ENCODE data around the gene HNRNPUL1. TPM values are rescaled to one million over a fixed set of nuclear protein-coding genes. Genes with fewer than 3 reads are reported as not detected.

HNRNPUL1 gene
- total and polyA plus RNA-seq, 9 of the 15 experiments (the other 6 are each of a cell fraction or from before 2014, with no cell fraction given): 7.3 to 211 (median 85.0) TPM

DNA sequence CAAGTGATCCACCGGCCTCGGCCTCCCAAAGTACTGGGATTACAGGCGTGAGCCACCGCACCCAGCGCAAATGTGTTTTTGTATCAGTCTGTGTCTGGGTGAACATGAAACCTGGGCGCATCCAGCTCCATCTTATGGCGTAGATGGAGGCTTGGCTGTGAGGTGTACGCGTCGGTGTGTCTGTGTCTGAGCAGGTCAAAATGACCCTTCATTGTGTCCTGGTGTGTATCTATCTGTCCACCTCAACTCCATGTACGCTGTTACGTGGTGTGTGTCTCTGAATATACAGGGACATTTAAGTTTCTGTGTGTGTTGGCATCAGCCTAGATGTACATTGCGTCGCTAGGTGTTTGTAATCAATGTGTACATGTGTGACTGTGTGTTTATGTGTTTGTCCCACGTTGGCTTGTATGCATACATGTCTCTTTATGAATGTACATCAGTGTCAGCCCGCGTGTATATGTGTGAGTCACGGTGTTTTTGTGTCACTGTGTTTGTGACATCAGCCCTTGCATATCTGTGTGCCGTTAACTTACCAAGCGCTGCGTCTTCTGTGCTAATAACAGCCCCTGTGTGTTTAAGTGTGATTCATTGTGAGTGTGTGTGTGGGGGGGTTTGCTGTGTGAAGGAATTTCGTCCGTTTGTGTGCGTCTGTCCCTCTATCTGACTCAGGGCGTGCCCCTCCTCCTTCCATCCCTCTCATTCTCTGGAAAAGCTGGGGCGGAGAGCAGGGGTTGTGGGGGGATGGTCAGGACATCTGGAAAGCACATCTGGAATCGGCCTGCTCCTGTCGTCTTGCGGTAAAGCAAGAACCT is 38.7 kb upstream of the HNRNPUL1 start (continued):
- TF ChIP-seq FOSL1 (tag; conservative IDR thresholded peaks at IDR 0.05): no peak
- TF ChIP-seq RBM39 (optimal IDR thresholded peaks at IDR 0.05; ENCODE audit: low read depth, low read length): no peak
- TF ChIP-seq, protein P1, sequence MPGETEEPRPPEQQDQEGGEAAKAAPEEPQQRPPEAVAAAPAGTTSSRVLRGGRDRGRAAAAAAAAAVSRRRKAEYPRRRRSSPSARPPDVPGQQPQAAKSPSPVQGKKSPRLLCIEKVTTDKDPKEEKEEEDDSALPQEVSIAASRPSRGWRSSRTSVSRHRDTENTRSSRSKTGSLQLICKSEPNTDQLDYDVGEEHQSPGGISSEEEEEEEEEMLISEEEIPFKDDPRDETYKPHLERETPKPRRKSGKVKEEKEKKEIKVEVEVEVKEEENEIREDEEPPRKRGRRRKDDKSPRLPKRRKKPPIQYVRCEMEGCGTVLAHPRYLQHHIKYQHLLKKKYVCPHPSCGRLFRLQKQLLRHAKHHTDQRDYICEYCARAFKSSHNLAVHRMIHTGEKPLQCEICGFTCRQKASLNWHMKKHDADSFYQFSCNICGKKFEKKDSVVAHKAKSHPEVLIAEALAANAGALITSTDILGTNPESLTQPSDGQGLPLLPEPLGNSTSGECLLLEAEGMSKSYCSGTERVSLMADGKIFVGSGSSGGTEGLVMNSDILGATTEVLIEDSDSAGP (CRISPR knock-in tag; IDR thresholded peaks at IDR 0.05): no peak; the same call in none of the 2 replicates
- peak; percentile 32; the same call in 1 of the 2 replicates for TF ChIP-seq EP300 (IDR thresholded peaks at IDR 0.05; ENCODE audit: low read length)
- no peak for TF ChIP-seq HOXB6 (CRISPR knock-in tag; IDR thresholded peaks at IDR 0.05; ENCODE audit: borderline replicate concordance)
- TF ChIP-seq TRIM24 (IDR thresholded peaks at IDR 0.05): peak; percentile 39 to 45
- no peak for TF ChIP-seq ZNF589 (CRISPR knock-in tag; IDR thresholded peaks at IDR 0.05; ENCODE audit: low read depth)
- no peak for TF ChIP-seq ZNF780A (CRISPR knock-in tag; IDR thresholded peaks at IDR 0.05)
- TF ChIP-seq TFAP4 (CRISPR knock-in tag; IDR thresholded peaks at IDR 0.05; ENCODE audit: borderline replicate concordance): no peak
- TF ChIP-seq C11orf30 (IDR thresholded peaks at IDR 0.05; ENCODE audit: low read depth): no peak
- TF ChIP-seq, protein P2, sequence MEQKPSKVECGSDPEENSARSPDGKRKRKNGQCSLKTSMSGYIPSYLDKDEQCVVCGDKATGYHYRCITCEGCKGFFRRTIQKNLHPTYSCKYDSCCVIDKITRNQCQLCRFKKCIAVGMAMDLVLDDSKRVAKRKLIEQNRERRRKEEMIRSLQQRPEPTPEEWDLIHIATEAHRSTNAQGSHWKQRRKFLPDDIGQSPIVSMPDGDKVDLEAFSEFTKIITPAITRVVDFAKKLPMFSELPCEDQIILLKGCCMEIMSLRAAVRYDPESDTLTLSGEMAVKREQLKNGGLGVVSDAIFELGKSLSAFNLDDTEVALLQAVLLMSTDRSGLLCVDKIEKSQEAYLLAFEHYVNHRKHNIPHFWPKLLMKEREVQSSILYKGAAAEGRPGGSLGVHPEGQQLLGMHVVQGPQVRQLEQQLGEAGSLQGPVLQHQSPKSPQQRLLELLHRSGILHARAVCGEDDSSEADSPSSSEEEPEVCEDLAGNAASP (IDR thresholded peaks at IDR 0.05): no peak
- TF ChIP-seq HLTF (IDR thresholded peaks at IDR 0.05): 0 out of 2 replicates have a peak, but pooled peaks have one; percentile 64
- peak; percentile 92 for TF ChIP-seq DPF2 (IDR thresholded peaks at IDR 0.05)
- TF ChIP-seq TEAD4 (IDR thresholded peaks at IDR 0.05; ENCODE audit: low read length): peak; percentile 32; the same call in 1 of the 2 replicates
- TF ChIP-seq TEAD4 (CRISPR knock-in tag; IDR thresholded peaks at IDR 0.05; ENCODE audit: borderline replicate concordance): no peak
- TF ChIP-seq CREB1 (IDR thresholded peaks at IDR 0.05): peak; percentile 64; the same call in 1 of the 2 replicates
- peak; percentile 79 for TF ChIP-seq CREB1 (CRISPR knock-in tag; IDR thresholded peaks at IDR 0.05)
- TF ChIP-seq BCOR (IDR thresholded peaks at IDR 0.05): peak; percentile 47
- TF ChIP-seq PHF20 (IDR thresholded peaks at IDR 0.05; ENCODE audit: partially characterized antibody): peak; percentile 55
- TF ChIP-seq ATF3 (IDR thresholded peaks at IDR 0.05): peak; percentile 88
- TF ChIP-seq ATF3 (CRISPR knock-in tag; conservative IDR thresholded peaks at IDR 0.05): 0 out of 2 replicates have a peak, but pooled peaks have one; percentile 48
- 0 out of 4 replicates have a peak, but pooled peaks of 1 of the 2 experiments have one; percentile 16 for TF ChIP-seq MCM7 (IDR thresholded peaks at IDR 0.05)
- TF ChIP-seq KDM5B (IDR thresholded peaks at IDR 0.05; ENCODE audit: insufficient replicate concordance, low read depth, low read length): no peak
- TF ChIP-seq ZNF584 (CRISPR knock-in tag; IDR thresholded peaks at IDR 0.05; ENCODE audit: low read depth): peak; percentile 62; the same call in 1 of the 2 replicates
- peak; percentile 81; the same call in 1 of the 2 replicates for TF ChIP-seq ARID1B (IDR thresholded peaks at IDR 0.05)
- TF ChIP-seq CBFA2T3 (IDR thresholded peaks at IDR 0.05): peak; percentile 74
- TF ChIP-seq ETV1 (tag; conservative IDR thresholded peaks at IDR 0.05; ENCODE audit: low read depth): no peak

All from K562 (cell line).